GM12865 (cell line): ENCODE results near the gene KLHL25.

Experiments
- DNase-seq: peaks from one replicate; pipeline ENCODE4 v3.0.0; 2010; ENCODE audit warnings: low read depth
- H3K4me3 ChIP-seq: 2 replicates; pipeline ENCODE4 v1.5.1; 2011; ENCODE audit warnings: mild to moderate bottlenecking, low read depth, low read length, control low read depth
- TF ChIP-seq, protein P1 (sequence below): IDR thresholded peaks from 2 replicates; pipeline ENCODE4 v1.5.1; 2011; ENCODE audit warnings: low read length, control low read depth, low read depth, inconsistent platforms; ENCODE audit not compliant: insufficient read depth; ENCODE audit errors: missing control alignments

Gene KLHL25

GRCh38 chr15:85777250-85778106, 17.2 kb downstream of the KLHL25 start:
- no peak overlapping the region for H3K4me3 ChIP-seq
- TF ChIP-seq, protein P1, sequence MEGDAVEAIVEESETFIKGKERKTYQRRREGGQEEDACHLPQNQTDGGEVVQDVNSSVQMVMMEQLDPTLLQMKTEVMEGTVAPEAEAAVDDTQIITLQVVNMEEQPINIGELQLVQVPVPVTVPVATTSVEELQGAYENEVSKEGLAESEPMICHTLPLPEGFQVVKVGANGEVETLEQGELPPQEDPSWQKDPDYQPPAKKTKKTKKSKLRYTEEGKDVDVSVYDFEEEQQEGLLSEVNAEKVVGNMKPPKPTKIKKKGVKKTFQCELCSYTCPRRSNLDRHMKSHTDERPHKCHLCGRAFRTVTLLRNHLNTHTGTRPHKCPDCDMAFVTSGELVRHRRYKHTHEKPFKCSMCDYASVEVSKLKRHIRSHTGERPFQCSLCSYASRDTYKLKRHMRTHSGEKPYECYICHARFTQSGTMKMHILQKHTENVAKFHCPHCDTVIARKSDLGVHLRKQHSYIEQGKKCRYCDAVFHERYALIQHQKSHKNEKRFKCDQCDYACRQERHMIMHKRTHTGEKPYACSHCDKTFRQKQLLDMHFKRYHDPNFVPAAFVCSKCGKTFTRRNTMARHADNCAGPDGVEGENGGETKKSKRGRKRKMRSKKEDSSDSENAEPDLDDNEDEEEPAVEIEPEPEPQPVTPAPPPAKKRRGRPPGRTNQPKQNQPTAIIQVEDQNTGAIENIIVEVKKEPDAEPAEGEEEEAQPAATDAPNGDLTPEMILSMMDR = no peak
- no peak for DNase-seq

DNA sequence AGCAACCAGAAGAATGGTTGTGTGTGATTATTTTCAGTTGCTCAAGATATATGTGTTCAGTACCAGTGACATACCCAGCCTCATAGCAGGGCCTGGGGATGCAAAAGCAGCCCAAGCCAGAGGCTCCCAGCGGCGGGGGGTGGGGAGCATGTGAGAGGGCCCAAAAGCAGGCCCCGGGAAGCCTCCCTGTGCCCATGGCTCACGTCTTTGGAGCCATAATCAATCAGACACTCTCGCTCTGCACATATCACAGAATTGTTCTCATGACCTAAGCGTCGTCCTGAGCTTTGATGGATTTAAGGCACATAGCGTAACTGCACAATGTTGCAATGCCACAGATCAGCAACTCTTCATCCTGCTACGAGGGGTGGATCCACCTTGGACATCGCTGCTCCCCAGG, 20.8 kb downstream of the KLHL25 start:
- no peak overlapping the region for H3K4me3 ChIP-seq
- TF ChIP-seq, protein P1 = no peak
- no peak for DNase-seq

- no peak for DNase-seq
- TF ChIP-seq, protein P1 = no peak
- no peak overlapping the region for H3K4me3 ChIP-seq
Observed at GRCh38 chr15:85773249-85773648, 21.5 kb downstream of the KLHL25 start.

DNA sequence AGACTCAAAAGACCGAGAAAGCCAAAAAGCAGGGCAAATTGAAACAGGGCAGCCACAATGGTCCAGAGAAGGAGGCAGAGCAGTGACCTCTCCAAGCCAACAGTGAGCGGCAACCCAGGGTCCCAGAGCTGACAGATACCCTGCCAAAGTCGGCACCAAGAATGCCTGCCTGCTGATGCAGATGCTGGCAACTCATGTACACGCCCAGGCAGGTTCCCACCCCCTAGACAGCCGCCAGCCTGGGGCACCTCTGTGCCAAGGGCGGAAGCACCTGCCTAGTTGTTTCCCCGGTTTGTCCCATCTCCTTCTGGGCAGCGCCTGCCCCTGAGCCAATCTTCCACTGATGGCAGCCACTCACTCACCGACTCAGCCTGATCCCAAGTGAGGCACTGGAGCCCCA, 22.1 kb downstream of the KLHL25 start:
- no peak for DNase-seq
- no peak overlapping the region for H3K4me3 ChIP-seq
- TF ChIP-seq, protein P1 = no peak

DNA sequence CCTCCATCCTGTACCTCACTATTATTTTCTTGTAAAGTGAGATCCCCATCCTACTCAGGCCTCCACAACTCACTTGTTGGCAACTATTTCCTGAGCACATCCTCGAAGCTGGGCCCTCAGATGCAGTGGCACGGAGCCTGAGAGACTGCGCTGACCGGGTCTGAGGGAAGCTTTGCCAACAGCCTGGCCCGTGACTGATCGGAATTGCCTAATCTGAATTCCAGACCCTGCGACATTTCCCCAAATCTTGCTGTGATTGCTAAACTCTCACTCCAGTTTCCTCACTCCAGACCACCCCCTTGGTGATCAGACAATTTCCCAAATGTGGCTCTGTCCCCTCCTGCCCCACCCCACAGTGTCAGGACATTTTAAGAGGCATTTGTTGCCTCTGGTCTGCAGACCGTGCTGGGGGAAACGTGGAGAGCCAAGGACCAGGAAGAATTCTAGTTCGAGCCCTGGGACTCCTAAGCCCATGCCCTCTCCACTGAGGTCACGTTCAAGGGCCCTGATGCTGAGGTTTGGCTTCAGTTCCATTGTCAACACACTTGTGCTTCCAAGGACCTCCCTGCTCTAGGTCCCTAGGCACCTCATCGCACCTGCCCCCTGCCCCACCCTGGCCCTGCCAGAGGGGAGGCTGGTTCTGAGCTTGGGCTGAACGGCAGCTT, 22.8 kb downstream of the KLHL25 start:
- no peak for DNase-seq
- TF ChIP-seq, protein P1 = no peak
- H3K4me3 ChIP-seq = no peak overlapping the region

GRCh38 chr15:85771271-85771670, 23.5 kb downstream of the KLHL25 start:
- no peak overlapping the region for H3K4me3 ChIP-seq
- TF ChIP-seq, protein P1 = no peak
- DNase-seq = no peak
